Measurements from ENCODE around the gene IGFBP5. TPM values are rescaled to one million over a fixed set of nuclear protein-coding genes. Genes with fewer than 3 reads are reported as not detected.

IGFBP5 gene
- total RNA-seq, 1 experiment from 2014 or later: 0.20 TPM

GRCh38 chr2:216731465-216731864 lies 36.1 kb upstream of the IGFBP5 start:
- no peak for TF ChIP-seq CTCF (IDR thresholded peaks at IDR 0.05; ENCODE audit: insufficient read depth in 1 of 2, low read depth in 1 of 2, low read length in 1 of 2, severe bottlenecking in 1 of 2, unreplicated experiment in 1 of 2)
- no TSS peak for BruUV-seq (replicated peaks)
- no peaks in the 10 kb centered on the region for H3K36me3 Mint-ChIP-seq (ENCODE audit: insufficient read depth, unreplicated experiment)
- Histone ChIP-seq H3K27me3 (replicated peaks; ENCODE audit: control insufficient read depth, insufficient read depth, low read length) (no peaks in the 10 kb centered on the region; the same call in 1 of the 2 replicates), H3K36me3 (ENCODE audit: control insufficient read depth, insufficient read depth, low read length) (no peaks in the 10 kb centered on the region), H3K4me1 (no peaks in the 10 kb centered on the region), H3K4me3 (ENCODE audit: low read depth, low read length) (no peak overlapping the region), H3K9me3 (no peaks in the 10 kb centered on the region)
- intact Hi-C loops (cut with micrococcal nuclease; ENCODE audit: unreplicated experiment): no loop called here
- H3K9me3 Mint-ChIP-seq (ENCODE audit: unreplicated experiment): no peaks in the 10 kb centered on the region
- POLR2A ChIA-PET: no interaction called here
- H3K27ac Mint-ChIP-seq (ENCODE audit: unreplicated experiment): no peak overlapping the region
- CTCF ChIA-PET: no interaction called here
- peaks cover 13% of the 10 kb centered on the region for H3K27me3 Mint-ChIP-seq (ENCODE audit: insufficient read depth, unreplicated experiment)
- H3K4me1 Mint-ChIP-seq (ENCODE audit: low read depth, unreplicated experiment): no peaks in the 10 kb centered on the region
- no peak overlapping the region for H3K4me3 Mint-ChIP-seq (ENCODE audit: unreplicated experiment)
- DNase-seq: no peak

- no peak for DNase-seq
- Mint-ChIP-seq H3K4me3 (ENCODE audit: unreplicated experiment) (no peak overlapping the region), H3K4me1 (ENCODE audit: low read depth, unreplicated experiment) (no peaks in the 10 kb centered on the region), H3K27ac (ENCODE audit: unreplicated experiment) (no peak overlapping the region), H3K9me3 (ENCODE audit: unreplicated experiment) (no peaks in the 10 kb centered on the region), H3K27me3 (ENCODE audit: insufficient read depth, unreplicated experiment) (peaks cover 13% of the 10 kb centered on the region), H3K36me3 (ENCODE audit: insufficient read depth, unreplicated experiment) (no peaks in the 10 kb centered on the region)
- no peak for TF ChIP-seq CTCF (IDR thresholded peaks at IDR 0.05; ENCODE audit: insufficient read depth in 1 of 2, low read depth in 1 of 2, low read length in 1 of 2, severe bottlenecking in 1 of 2, unreplicated experiment in 1 of 2)
- H3K36me3 ChIP-seq (ENCODE audit: control insufficient read depth, insufficient read depth, low read length): no peaks in the 10 kb centered on the region
- POLR2A ChIA-PET: no interaction called here
- CTCF ChIA-PET: no interaction called here
- no TSS peak for BruUV-seq (replicated peaks)
- intact Hi-C loops (cut with micrococcal nuclease; ENCODE audit: unreplicated experiment): no loop called here
- H3K4me1 ChIP-seq: no peaks in the 10 kb centered on the region
- no peaks in the 10 kb centered on the region; the same call in 1 of the 2 replicates for H3K27me3 ChIP-seq (replicated peaks; ENCODE audit: control insufficient read depth, insufficient read depth, low read length)
- H3K4me3 ChIP-seq (ENCODE audit: low read depth, low read length): no peak overlapping the region
- no peaks in the 10 kb centered on the region for H3K9me3 ChIP-seq
These were observed 35.5 kb upstream of the IGFBP5 start for GRCh38 chr2:216730871-216731270.

GRCh38 chr2:216727346-216728122 lies 32.2 kb upstream of the IGFBP5 start:
- H3K4me3 Mint-ChIP-seq (ENCODE audit: unreplicated experiment): no peak overlapping the region
- CTCF ChIA-PET: no interaction called here
- no peaks in the 10 kb centered on the region for H3K4me1 Mint-ChIP-seq (ENCODE audit: low read depth, unreplicated experiment)
- no peaks in the 10 kb centered on the region for H3K9me3 Mint-ChIP-seq (ENCODE audit: unreplicated experiment)
- TF ChIP-seq CTCF (IDR thresholded peaks at IDR 0.05; ENCODE audit: insufficient read depth in 1 of 2, low read depth in 1 of 2, low read length in 1 of 2, severe bottlenecking in 1 of 2, unreplicated experiment in 1 of 2): no peak
- Histone ChIP-seq H3K4me1 (no peaks in the 10 kb centered on the region), H3K36me3 (ENCODE audit: control insufficient read depth, insufficient read depth, low read length) (no peaks in the 10 kb centered on the region), H3K27me3 (replicated peaks; ENCODE audit: control insufficient read depth, insufficient read depth, low read length) (no peaks in the 10 kb centered on the region; the same call in 1 of the 2 replicates), H3K4me3 (ENCODE audit: low read depth, low read length) (no peak overlapping the region), H3K9me3 (no peaks in the 10 kb centered on the region)
- peaks cover 13% of the 10 kb centered on the region for H3K27me3 Mint-ChIP-seq (ENCODE audit: insufficient read depth, unreplicated experiment)
- BruUV-seq (replicated peaks): no TSS peak
- DNase-seq: no peak
- intact Hi-C loops (cut with micrococcal nuclease; ENCODE audit: unreplicated experiment): no loop called here
- H3K36me3 Mint-ChIP-seq (ENCODE audit: insufficient read depth, unreplicated experiment): no peaks in the 10 kb centered on the region
- POLR2A ChIA-PET: no interaction called here
- H3K27ac Mint-ChIP-seq (ENCODE audit: unreplicated experiment): no peak overlapping the region
